Stimulated activated naive CD8-positive, alpha-beta T cell treated with anti-CD3 and anti-CD28 coated beads, Interleukin-15, Interleukin-2, amounts not matched to agents 100 ng/mL and 50 ng/mL, for 24 hours (primary cell): ENCODE measurements around the gene GPRIN3.

Experiments
- H3K27ac Mint-ChIP-seq: one replicate; pipeline ENCODE4 v1.8.0; 2021; ENCODE audit warnings: mild to moderate bottlenecking, mixed read lengths
- H3K27me3 Mint-ChIP-seq: one replicate; pipeline ENCODE4 v1.8.0; 2021; ENCODE audit warnings: mixed read lengths
- H3K36me3 Mint-ChIP-seq: one replicate; pipeline ENCODE4 v1.8.0; 2021; ENCODE audit warnings: low read depth, mixed read lengths
- H3K4me1 Mint-ChIP-seq: one replicate; pipeline ENCODE4 v1.8.0; 2021; ENCODE audit warnings: low read depth, mixed read lengths
- H3K4me3 Mint-ChIP-seq: one replicate; pipeline ENCODE4 v1.8.0; 2021; ENCODE audit warnings: mild to moderate bottlenecking, mixed read lengths
- H3K9me3 Mint-ChIP-seq: one replicate; pipeline ENCODE4 v1.8.0; 2021; ENCODE audit warnings: mixed read lengths

The GPRIN3 gene

DNA sequence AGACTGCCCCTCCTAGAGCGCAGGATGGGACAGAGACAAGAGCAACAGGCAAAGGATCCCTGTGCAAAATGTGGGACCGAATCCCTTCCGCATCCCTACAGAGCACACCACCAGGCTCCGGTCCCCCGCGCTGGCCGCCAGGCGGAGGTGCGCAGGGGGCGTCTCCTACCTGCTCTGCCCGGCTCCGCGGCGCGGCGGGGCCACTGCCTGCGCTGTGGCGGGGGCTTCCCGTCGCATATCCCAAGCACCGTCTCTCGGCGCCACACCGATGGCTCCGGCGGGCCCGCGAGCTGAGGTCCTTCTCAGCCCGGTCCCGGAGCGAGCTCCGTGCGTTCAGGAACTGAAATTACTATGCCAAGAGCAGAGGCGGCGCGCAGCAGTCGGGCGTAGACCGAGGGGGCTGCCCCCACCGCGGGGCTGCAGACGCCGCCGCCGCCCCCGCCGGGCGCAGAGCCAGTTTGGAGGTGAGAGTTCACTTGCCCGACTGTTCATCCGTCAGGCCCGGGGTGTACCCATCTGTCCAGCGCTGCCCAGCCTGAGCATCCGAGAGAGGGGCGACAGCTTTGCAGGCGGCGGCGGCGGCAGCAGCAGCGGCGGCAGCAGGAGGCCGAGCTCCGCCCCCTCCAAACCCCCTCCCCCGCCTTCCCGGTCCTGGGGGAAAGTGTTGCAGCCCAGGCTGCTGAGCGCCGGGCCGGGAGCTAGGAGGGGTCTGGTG lies at the start of gene GPRIN3:
Gene GPRIN3 (minus strand): TSS at position 355 of the 715 bp plus-strand sequence. CDS start 57,690 bp downstream, outside the sequence.
- Mint-ChIP-seq H3K4me1 (peaks cover 52% of the 10 kb centered on the region), H3K27me3 (no peaks in the 10 kb centered on the region), H3K4me3 (peak within 1 kb of the TSS; percentile 84), H3K27ac (peak within 1 kb of the TSS; percentile 72), H3K9me3 (no peaks in the 10 kb centered on the region), H3K36me3 (no peaks in the 10 kb centered on the region)

DNA sequence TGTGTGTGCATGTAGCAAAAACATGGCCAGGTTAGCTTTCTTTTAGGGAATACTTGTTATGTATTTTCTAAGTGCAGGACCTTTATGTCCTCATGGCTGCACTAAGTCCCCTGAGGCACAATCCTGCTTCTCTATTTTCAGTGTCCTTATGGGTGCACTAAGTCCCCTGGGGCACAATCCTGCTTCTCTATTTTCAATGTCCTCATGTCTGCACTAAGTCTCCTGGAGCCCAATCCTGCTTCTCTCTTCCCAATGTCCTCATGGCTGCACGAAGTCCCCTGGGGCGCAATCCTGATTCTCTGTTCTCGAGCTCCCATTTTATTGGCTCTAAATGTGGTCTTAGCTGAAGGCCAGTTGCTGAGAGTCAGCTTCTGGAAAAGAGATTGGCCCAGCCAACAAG lies 49.7 kb upstream of the GPRIN3 start:
- H3K36me3 Mint-ChIP-seq = no peaks in the 10 kb centered on the region
- H3K4me3 Mint-ChIP-seq = no peak overlapping the region
- H3K4me1 Mint-ChIP-seq = no peaks in the 10 kb centered on the region
- no peak overlapping the region for H3K27ac Mint-ChIP-seq
- H3K27me3 Mint-ChIP-seq = no peaks in the 10 kb centered on the region
- no peaks in the 10 kb centered on the region for H3K9me3 Mint-ChIP-seq

DNA sequence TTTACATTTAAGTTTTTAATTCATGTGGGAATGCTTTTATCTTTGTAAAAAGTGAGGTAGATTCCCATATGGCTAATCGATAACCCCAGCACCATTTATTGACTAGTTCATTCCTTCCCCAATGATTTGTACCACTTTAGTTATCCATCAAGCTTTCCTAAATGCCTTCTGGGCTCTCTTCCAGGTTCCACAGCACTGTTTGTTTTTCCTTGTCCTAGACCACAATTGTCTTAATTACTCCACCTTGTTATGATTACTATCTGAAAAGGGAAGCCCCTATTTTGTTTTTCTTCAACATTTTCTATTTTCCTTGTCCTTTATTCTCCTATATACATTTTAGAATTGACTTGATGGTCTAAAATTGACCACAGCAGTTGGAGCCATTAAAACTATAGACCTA lies 48.5 kb upstream of the GPRIN3 start:
- H3K27me3 Mint-ChIP-seq = no peaks in the 10 kb centered on the region
- no peaks in the 10 kb centered on the region for H3K36me3 Mint-ChIP-seq
- H3K9me3 Mint-ChIP-seq = no peaks in the 10 kb centered on the region
- H3K4me3 Mint-ChIP-seq = no peak overlapping the region
- H3K27ac Mint-ChIP-seq = no peak overlapping the region
- no peaks in the 10 kb centered on the region for H3K4me1 Mint-ChIP-seq

DNA sequence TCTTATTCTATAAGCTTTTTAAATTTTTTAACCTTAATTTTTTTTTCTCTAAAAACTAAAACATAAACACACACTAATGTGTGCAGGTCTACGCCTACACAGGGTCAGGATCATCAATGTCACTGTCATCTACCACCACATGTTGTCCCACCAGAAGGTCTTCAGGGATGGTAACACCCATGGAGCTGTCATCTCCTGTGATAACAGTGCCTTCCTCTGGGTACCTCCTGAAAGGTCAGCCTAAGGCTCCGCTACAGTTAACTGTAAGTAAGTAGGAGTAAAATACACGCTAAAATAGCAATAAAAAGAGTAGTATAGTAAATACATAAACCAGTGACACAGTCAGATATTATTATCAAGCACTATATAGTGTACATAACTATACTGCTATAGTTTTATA lies 45.9 kb upstream of the GPRIN3 start:
- no peaks in the 10 kb centered on the region for H3K9me3 Mint-ChIP-seq
- no peaks in the 10 kb centered on the region for H3K4me1 Mint-ChIP-seq
- H3K36me3 Mint-ChIP-seq = no peaks in the 10 kb centered on the region
- no peaks in the 10 kb centered on the region for H3K27me3 Mint-ChIP-seq
- H3K4me3 Mint-ChIP-seq = no peak overlapping the region
- H3K27ac Mint-ChIP-seq = no peak overlapping the region

DNA sequence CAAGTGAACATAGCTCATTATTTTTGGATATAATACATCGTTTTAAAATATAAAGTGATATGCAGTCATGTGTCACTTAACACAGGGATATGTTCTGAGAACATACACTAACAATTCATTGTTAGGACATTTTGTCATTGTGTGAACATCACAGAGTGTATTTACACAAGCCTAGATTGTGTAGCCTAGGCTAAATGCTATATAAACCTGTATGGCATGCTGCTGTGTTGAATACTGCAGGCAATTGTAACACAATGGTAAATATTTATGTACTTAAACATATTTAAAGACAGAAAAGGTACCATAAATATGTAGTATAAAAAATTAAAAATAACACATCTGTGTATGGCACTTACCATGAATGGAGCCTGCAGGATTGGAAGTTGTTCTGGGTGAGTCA lies 44.9 kb upstream of the GPRIN3 start:
- H3K27me3 Mint-ChIP-seq = no peaks in the 10 kb centered on the region
- H3K4me3 Mint-ChIP-seq = no peak overlapping the region
- no peaks in the 10 kb centered on the region for H3K9me3 Mint-ChIP-seq

DNA sequence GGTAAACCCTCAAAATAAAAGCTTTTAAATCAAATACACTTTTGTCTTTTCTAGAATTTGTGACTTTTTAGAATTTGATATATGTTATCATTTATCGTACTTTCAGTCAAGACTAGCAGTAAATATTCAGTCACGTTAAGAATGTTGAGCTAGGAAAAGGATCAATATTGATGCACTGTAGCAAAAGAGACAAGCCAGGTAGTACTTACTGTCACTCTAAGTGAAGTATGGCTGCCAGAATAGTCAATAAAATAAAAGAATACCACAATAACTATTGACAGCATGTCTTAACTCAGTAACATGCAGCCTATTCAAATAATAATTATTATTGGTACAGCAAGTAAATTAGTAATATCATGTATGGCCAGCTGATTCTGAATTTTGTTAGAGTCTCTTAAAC lies 43.6 kb upstream of the GPRIN3 start:
- Mint-ChIP-seq H3K9me3 (peaks cover 5% of the 10 kb centered on the region), H3K27ac (no peak overlapping the region), H3K36me3 (no peaks in the 10 kb centered on the region), H3K27me3 (no peaks in the 10 kb centered on the region), H3K4me1 (no peaks in the 10 kb centered on the region), H3K4me3 (no peak overlapping the region)

More for the DNA sequence above, 44.9 kb upstream of the GPRIN3 start:
- H3K4me1 Mint-ChIP-seq = no peaks in the 10 kb centered on the region
- H3K27ac Mint-ChIP-seq = no peak overlapping the region
- H3K36me3 Mint-ChIP-seq = no peaks in the 10 kb centered on the region

DNA sequence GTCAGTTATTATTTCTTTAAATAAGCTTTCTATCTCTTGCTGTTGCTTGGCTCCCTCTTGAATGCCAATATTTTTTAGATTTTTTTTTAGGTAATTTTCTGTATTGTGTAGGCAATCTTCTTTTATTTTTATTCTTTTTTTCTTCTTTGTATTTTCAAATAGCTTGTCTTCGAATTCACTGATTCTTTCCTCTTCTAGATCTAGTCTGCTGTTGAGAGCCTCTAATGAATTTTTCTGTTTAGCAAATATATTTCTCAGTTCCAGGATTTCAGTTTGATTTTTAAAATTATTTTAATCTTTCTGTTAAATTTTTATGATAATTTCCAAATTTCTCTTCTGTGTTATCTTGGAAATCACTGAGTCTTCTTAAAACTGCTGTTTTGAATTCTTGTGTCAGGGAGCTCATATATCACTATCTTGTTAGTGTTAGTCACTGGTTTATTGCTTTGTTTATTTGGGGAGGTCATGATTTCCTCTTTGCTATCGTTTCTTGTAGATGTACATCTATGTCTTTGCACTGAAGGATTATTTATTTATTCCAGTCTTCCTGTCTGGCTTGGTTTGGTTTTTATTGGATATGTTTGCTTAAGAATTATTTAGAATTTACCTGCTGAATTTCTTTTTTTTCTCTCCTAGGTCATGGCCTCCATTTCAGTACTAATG lies 39.9 kb upstream of the GPRIN3 start:
- Mint-ChIP-seq H3K4me3 (no peak overlapping the region), H3K36me3 (no peaks in the 10 kb centered on the region), H3K9me3 (peaks cover 5% of the 10 kb centered on the region), H3K27me3 (no peaks in the 10 kb centered on the region), H3K27ac (no peak overlapping the region), H3K4me1 (no peaks in the 10 kb centered on the region)

DNA sequence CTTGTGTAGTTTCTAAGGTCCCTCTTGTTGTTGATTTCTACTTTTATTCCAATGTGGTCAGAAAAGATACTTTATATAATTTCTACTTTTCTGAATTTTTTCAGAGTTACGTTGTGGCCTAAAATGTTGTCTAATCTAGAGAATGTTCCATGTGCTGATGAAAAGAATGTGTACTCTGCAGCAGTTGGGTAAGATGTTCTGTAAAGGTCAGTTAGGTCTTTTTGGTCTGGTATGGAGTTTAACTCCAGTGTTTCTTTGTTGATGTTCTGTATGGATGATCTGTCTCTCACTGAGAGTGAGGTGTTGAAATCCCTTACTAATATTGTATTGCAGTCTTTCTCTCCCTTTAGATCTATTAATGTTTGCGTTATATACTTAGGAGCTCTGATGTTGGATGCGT lies 37.0 kb upstream of the GPRIN3 start:
- Mint-ChIP-seq H3K36me3 (no peaks in the 10 kb centered on the region), H3K4me1 (no peaks in the 10 kb centered on the region), H3K9me3 (peaks cover 5% of the 10 kb centered on the region), H3K4me3 (no peak overlapping the region), H3K27ac (no peak overlapping the region), H3K27me3 (no peaks in the 10 kb centered on the region)

DNA sequence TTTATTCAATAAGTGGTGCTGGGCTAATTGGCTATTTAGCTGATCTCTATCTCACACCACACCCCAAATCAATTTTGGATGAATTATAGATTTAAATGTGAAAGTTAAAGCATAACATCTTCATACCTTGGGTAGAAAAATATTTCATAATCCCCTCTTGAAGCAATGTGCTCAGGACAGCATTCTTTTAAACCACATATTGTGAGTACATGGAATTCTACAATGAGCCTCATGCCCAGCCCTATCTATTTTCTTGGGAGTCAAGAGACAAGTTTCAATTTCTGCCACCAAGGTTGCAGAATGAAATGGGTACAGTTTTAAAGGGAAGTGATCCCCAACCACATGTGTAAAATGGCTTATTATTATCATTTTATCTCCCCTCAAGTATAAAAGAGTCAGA lies 30.6 kb upstream of the GPRIN3 start:
- Mint-ChIP-seq H3K27me3 (no peaks in the 10 kb centered on the region), H3K36me3 (no peaks in the 10 kb centered on the region), H3K27ac (no peak overlapping the region), H3K9me3 (no peaks in the 10 kb centered on the region), H3K4me1 (peaks cover 8% of the 10 kb centered on the region), H3K4me3 (no peak overlapping the region)

DNA sequence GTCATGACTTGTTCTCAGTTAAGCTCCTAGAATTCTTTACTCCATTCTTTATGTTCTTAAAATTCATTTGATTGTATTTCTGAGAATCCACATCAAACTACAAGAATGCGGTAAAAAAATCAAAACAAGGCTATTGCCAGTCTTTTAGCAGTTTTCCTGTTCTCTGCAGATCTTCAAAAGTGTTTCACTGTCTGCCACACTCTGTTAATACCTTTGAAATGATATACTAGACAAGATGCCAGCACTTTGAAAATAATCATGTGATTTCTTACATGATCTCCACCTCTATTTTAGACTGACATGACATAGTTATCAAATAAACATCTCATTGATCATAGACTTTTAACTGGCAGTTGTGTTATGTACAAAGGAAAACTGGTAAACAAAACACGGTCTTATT lies 30.1 kb upstream of the GPRIN3 start:
- no peaks in the 10 kb centered on the region for H3K36me3 Mint-ChIP-seq
- H3K4me1 Mint-ChIP-seq = peaks cover 8% of the 10 kb centered on the region
- H3K27ac Mint-ChIP-seq = no peak overlapping the region
- H3K4me3 Mint-ChIP-seq = no peak overlapping the region
- H3K9me3 Mint-ChIP-seq = no peaks in the 10 kb centered on the region
- H3K27me3 Mint-ChIP-seq = no peaks in the 10 kb centered on the region

DNA sequence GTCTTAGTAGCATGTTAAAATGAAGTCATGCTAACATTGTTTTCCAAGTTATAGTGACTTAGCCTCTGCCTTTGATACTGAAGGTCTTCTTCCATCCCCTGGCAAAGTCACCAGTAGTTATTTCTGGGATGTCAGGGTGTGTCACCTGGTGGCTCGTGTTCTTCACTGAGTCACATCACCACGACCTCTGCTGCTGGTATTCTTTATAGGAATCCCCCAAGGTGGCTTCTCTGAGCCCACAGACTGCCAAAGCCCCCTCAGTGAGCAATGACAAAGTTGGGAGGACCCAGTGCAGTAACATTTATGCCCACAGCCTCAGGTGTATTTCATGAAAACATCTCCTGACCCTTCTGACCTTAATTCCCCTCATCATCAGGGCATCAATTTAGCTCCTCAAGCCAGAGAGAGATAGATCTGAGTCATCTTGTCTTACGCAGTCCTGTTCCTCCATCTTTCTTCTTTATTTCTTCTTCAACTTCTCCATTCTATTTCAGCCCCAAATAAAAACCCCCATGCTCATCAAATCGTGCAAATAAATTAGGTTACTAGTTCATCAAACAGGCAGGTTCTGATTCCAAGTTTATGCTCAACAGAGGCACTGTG lies 29.3 kb upstream of the GPRIN3 start:
- Mint-ChIP-seq H3K27ac (no peak overlapping the region), H3K36me3 (no peaks in the 10 kb centered on the region), H3K27me3 (no peaks in the 10 kb centered on the region), H3K4me1 (peaks cover 8% of the 10 kb centered on the region), H3K9me3 (no peaks in the 10 kb centered on the region), H3K4me3 (no peak overlapping the region)

DNA sequence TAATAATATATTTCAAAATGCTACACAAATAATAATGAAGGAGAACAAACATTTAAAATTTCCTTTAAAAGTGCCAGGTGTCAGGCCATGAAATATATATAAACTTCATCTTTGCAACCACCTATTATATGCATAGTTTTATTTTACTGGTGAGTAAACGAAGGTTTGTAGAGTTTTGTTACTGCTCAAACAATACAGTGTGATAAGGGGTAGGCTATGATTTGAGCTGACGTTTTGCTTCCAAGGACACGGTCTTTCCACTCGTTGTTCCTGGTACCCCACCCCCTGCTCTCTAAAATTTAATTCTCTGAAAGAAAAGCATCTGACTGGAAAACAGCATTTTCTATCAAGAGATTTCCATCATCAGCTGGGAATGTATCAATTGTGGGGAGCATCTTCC lies 27.2 kb upstream of the GPRIN3 start:
- Mint-ChIP-seq H3K36me3 (no peaks in the 10 kb centered on the region), H3K4me3 (no peak overlapping the region), H3K9me3 (no peaks in the 10 kb centered on the region), H3K27ac (no peak overlapping the region), H3K27me3 (no peaks in the 10 kb centered on the region), H3K4me1 (peaks cover 11% of the 10 kb centered on the region)

DNA sequence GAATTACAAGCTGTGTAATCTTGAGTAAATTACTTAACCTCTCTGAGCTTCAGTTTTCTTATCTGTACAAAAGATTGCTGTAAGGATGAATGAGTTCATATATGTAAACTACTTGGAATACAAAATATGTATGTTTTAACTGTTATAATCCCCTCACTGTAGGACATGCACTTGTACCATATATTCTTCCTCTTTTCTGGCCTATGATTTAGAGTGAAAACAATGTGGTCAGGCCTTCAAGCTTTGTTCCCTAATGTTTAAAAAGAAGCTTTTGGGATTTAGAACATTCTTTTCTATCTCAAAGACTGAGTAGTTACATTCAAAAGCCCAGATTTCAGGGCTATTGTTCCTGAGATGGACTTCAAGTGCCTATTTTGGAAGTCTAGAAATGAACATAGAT lies 26.7 kb upstream of the GPRIN3 start:
- Mint-ChIP-seq H3K27ac (no peak overlapping the region), H3K9me3 (no peaks in the 10 kb centered on the region), H3K27me3 (no peaks in the 10 kb centered on the region), H3K4me1 (peaks cover 11% of the 10 kb centered on the region), H3K4me3 (no peak overlapping the region), H3K36me3 (no peaks in the 10 kb centered on the region)

DNA sequence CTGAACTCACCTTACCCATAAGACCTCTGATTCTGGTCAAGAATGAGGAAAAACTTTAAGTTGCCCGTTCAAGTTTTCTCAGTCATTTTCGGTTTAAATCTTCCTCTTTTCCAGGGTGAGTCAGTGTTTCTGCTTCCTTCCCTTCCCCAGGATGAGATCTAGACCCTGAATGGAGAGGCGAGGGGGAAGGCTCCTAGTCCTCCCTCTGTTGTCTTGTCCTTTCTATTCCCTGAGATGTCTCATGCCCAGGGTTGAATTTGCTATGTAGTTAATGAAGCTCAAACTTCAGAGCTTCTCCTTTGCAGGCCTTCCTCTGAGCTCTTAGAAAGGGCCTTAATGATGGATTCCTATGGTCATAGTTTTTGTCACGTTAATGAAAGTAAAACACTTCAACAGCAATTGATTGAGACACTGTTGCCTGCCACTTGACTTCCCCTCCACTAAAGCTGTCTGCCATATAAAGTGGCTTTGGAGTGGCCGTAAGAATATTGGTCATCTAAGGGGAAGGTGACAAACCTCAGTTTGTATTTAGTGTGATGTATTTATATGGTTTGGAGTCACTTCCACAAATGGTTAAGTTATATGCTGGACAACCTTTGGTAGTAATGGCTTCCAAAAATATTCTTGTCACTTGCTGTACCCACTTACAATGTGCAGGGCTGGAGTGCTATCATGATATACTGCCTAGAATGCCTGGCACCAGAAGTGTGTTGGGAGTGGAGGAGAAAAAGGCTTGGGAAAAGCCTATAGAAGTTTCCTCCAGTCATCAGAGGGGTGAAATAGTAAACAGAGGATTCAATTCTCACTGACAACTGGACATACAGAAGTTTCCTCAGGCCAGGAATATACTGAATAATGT lies 24.3 kb upstream of the GPRIN3 start:
- no peak overlapping the region for H3K27ac Mint-ChIP-seq

DNA sequence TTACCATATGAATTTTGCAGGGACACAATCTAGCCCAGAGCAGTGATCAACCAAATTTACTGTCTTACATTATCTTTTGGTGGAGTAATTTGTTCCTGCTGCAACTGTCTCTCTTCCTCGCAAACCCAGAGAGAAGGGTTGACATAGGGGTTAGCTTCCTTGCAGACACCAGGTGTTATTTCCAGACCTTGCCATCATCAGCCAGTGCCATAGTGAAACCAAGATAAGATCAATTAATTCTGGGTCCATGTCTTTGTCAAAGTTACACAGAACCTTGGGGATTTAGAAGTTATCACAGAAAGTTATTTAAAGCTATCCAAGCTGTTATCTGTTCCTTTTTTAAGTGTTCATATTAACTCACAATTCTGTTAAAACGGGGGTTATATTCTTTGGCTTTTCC lies 23.6 kb upstream of the GPRIN3 start:
- peaks cover 4% of the 10 kb centered on the region for H3K9me3 Mint-ChIP-seq
- H3K4me1 Mint-ChIP-seq = peaks cover 3% of the 10 kb centered on the region
- no peaks in the 10 kb centered on the region for H3K36me3 Mint-ChIP-seq
- H3K27me3 Mint-ChIP-seq = no peaks in the 10 kb centered on the region
- no peak overlapping the region for H3K4me3 Mint-ChIP-seq
- H3K27ac Mint-ChIP-seq = no peak overlapping the region

More for the DNA sequence above, 24.3 kb upstream of the GPRIN3 start:
- Mint-ChIP-seq H3K27me3 (no peaks in the 10 kb centered on the region), H3K9me3 (peaks cover 4% of the 10 kb centered on the region), H3K36me3 (no peaks in the 10 kb centered on the region), H3K4me3 (no peak overlapping the region), H3K4me1 (peaks cover 6% of the 10 kb centered on the region)
